ENCODE data around the gene CCL28. TPM values are rescaled to one million over a fixed set of nuclear protein-coding genes. Genes with fewer than 3 reads are reported as not detected.

The CCL28 gene
- total RNA-seq, 1 experiment from 2014 or later: 1.6 TPM

GRCh38 chr5:43338862-43339261, 73.3 kb downstream of the CCL28 start:
- POLR2A ChIA-PET: no interaction called here
- no peak overlapping the region for H3K27ac Mint-ChIP-seq (ENCODE audit: low read depth, unreplicated experiment)
- no peak for DNase-seq (ENCODE audit: unreplicated experiment)

GRCh38 chr5:43336159-43336558, 76.0 kb downstream of the CCL28 start:
- intact Hi-C loops (cut with micrococcal nuclease): no loop called here
- DNase-seq (ENCODE audit: unreplicated experiment): peak; percentile 66
- ChIA-PET POLR2A (no interaction called here), CTCF (no interaction called here)
- peak overlapping the region; percentile 55 for H3K27ac Mint-ChIP-seq (ENCODE audit: low read depth, unreplicated experiment)
- peaks cover 37% of the 10 kb centered on the region for H3K9me3 Mint-ChIP-seq (ENCODE audit: unreplicated experiment)
- no TSS peak for BruUV-seq (replicated peaks)
- TF ChIP-seq CTCF (IDR thresholded peaks at IDR 0.05; ENCODE audit: unreplicated experiment): no peak
- peaks cover 7% of the 10 kb centered on the region for H3K4me1 Mint-ChIP-seq (ENCODE audit: insufficient read depth, unreplicated experiment)
- H3K4me3 Mint-ChIP-seq (ENCODE audit: unreplicated experiment): no peak overlapping the region
- no peaks in the 10 kb centered on the region for H3K27me3 Mint-ChIP-seq (ENCODE audit: insufficient read depth, unreplicated experiment)
- no peaks in the 10 kb centered on the region for H3K36me3 Mint-ChIP-seq (ENCODE audit: insufficient read depth, unreplicated experiment)

More at GRCh38 chr5:43338862-43339261, 73.3 kb downstream of the CCL28 start:
- intact Hi-C loops (cut with micrococcal nuclease): no loop called here
- Mint-ChIP-seq H3K36me3 (ENCODE audit: insufficient read depth, unreplicated experiment) (no peaks in the 10 kb centered on the region), H3K4me3 (ENCODE audit: unreplicated experiment) (no peak overlapping the region), H3K27me3 (ENCODE audit: insufficient read depth, unreplicated experiment) (no peaks in the 10 kb centered on the region), H3K4me1 (ENCODE audit: insufficient read depth, unreplicated experiment) (no peaks in the 10 kb centered on the region), H3K9me3 (ENCODE audit: unreplicated experiment) (peaks cover 33% of the 10 kb centered on the region)
- no peak for TF ChIP-seq CTCF (IDR thresholded peaks at IDR 0.05; ENCODE audit: unreplicated experiment)
- BruUV-seq (replicated peaks): no TSS peak
- CTCF ChIA-PET: interaction anchor here (0.6 to 1.0 kb wide), 3 partner anchors 48 to 271 kb away, joined by 3 to 4 read pairs (median 3); no protein-coding TSS in a partner anchor

GRCh38 chr5:43335681-43336080, 76.5 kb downstream of the CCL28 start:
- CTCF ChIA-PET: interaction anchor here (0.7 kb wide), 1 partner anchor 54 kb away, joined by 5 read pairs; no protein-coding TSS in a partner anchor
- no peak for TF ChIP-seq CTCF (IDR thresholded peaks at IDR 0.05; ENCODE audit: unreplicated experiment)
- DNase-seq (ENCODE audit: unreplicated experiment): no peak
- H3K4me3 Mint-ChIP-seq (ENCODE audit: unreplicated experiment): no peak overlapping the region
- no TSS peak for BruUV-seq (replicated peaks)
- peaks cover 7% of the 10 kb centered on the region for H3K4me1 Mint-ChIP-seq (ENCODE audit: insufficient read depth, unreplicated experiment)
- H3K27ac Mint-ChIP-seq (ENCODE audit: low read depth, unreplicated experiment): no peak overlapping the region
- POLR2A ChIA-PET: no interaction called here
- no peaks in the 10 kb centered on the region for H3K36me3 Mint-ChIP-seq (ENCODE audit: insufficient read depth, unreplicated experiment)
- H3K9me3 Mint-ChIP-seq (ENCODE audit: unreplicated experiment): peaks cover 37% of the 10 kb centered on the region
- no peaks in the 10 kb centered on the region for H3K27me3 Mint-ChIP-seq (ENCODE audit: insufficient read depth, unreplicated experiment)
- intact Hi-C loops (cut with micrococcal nuclease): no loop called here

- Mint-ChIP-seq H3K27me3 (ENCODE audit: insufficient read depth, unreplicated experiment) (no peaks in the 10 kb centered on the region), H3K36me3 (ENCODE audit: insufficient read depth, unreplicated experiment) (no peaks in the 10 kb centered on the region), H3K9me3 (ENCODE audit: unreplicated experiment) (peaks cover 29% of the 10 kb centered on the region), H3K27ac (ENCODE audit: low read depth, unreplicated experiment) (no peak overlapping the region), H3K4me3 (ENCODE audit: unreplicated experiment) (no peak overlapping the region), H3K4me1 (ENCODE audit: insufficient read depth, unreplicated experiment) (peaks cover 7% of the 10 kb centered on the region)
- CTCF ChIA-PET: interaction anchor here (0.6 kb wide), 1 partner anchor 114 kb away, joined by 3 read pairs; no protein-coding TSS in a partner anchor
- no peak for TF ChIP-seq CTCF (IDR thresholded peaks at IDR 0.05; ENCODE audit: unreplicated experiment)
- no peak for DNase-seq (ENCODE audit: unreplicated experiment)
- no TSS peak for BruUV-seq (replicated peaks)
- POLR2A ChIA-PET: no interaction called here
- intact Hi-C loops (cut with micrococcal nuclease): no loop called here
Measured at GRCh38 chr5:43332401-43332800, 79.8 kb downstream of the CCL28 start.

Other genes starting within 250 kb of the CCL28 start
- not detected in 2 replicates for gene NIM1K, start 220.2 kb downstream of the CCL28 start, total RNA-seq (2022)
- gene HMGCS1, start 99.0 kb downstream of the CCL28 start, total RNA-seq (2022): 36.2 and 42.6 TPM in 2 replicates
- gene TMEM267, start 71.5 kb upstream of the CCL28 start, total RNA-seq (2022): 18.4 and 19.5 TPM in 2 replicates
- 3.9 and 5.9 TPM in 2 replicates for gene C5orf34, start 102.8 kb upstream of the CCL28 start, total RNA-seq (2022)
- gene PAIP1, start 144.7 kb upstream of the CCL28 start, total RNA-seq (2022): 105 and 116 TPM in 2 replicates
- gene NNT, start 190.8 kb upstream of the CCL28 start, total RNA-seq (2022): 38.4 and 52.3 TPM in 2 replicates